A549 (cell line): ENCODE data around the gene TCF7L1. TPM values are rescaled to one million over a fixed set of nuclear protein-coding genes. Genes with fewer than 3 reads are reported as not detected.

Experiments used
- ATAC-seq, 2 experiments: fragments of 200-7000 bp in 1 of 2; fragments of >200 bp in 1 of 2; cut with Nextera tagmentation in 1 of 2; cut with Tn5 transposase in 1 of 2; 3 replicates each; pipeline versions ENCODE4 v1.8.0 to v1.9.1; 2018 to 2020; ENCODE audit warnings: mild to moderate bottlenecking in 1 of 2, moderate library complexity in 1 of 2
- CTCF ChIA-PET: fragments of 300-600 bp; sonication (Branson Sonifier 250); formaldehyde crosslinking; extraction: SDS; loops from one replicate; lab custom pipeline; 2021; ENCODE audit warnings: antibody characterized with exemption, inconsistent platforms; lab: Yijun Ruan, JAX
- POLR2A ChIA-PET: fragments of 350-600 bp; formaldehyde crosslinking; extraction: SDS; loops from one replicate; lab custom pipeline; 2021; ENCODE audit warnings: antibody characterized with exemption, inconsistent platforms; lab: Yijun Ruan, JAX
- DNase-seq, 2 experiments: peaks; one replicate each; pipeline versions ENCODE4 v3.0.0 to v3.0.0-alpha.2; 2011 to 2016; ENCODE audit warnings: low read depth in 1 of 2, low spot score in 1 of 2
- FAIRE-seq: peaks from 2 replicates; lab custom pipeline; 2011; peaks lifted over from hg19 to GRCh38; lab: Jason Lieb, UNC
- H3K27ac ChIP-seq, 2 experiments: fragments of >200 bp; sonication (Bioruptor Twin); formaldehyde crosslinking; 3 replicates each; pipeline ENCODE4 v1.5.1; 2016 to 2017
- H3K4me1 ChIP-seq: fragments of >200 bp; sonication (Bioruptor Twin); formaldehyde crosslinking; 3 replicates; pipeline ENCODE4 v1.6.1; 2016
- H3K4me2 ChIP-seq: fragments of >200 bp; sonication (Bioruptor Twin); formaldehyde crosslinking; 3 replicates; pipeline ENCODE4 v1.6.1; 2016
- H3K4me3 ChIP-seq: fragments of >200 bp; sonication (Bioruptor Twin); formaldehyde crosslinking; 3 replicates; pipeline ENCODE4 v1.5.1; 2016
- H3K9me3 ChIP-seq: fragments of >200 bp; sonication (Bioruptor Twin); formaldehyde crosslinking; 3 replicates; pipeline ENCODE4 v1.6.1; 2016
- BHLHE40 ChIP-seq: IDR thresholded peaks from 2 replicates; pipeline ENCODE4 v1.6.1; 2012; ENCODE audit warnings: low read depth, low read length, inconsistent platforms
- EP300 ChIP-seq, 2 experiments: fragments of >200 bp; sonication (Bioruptor Twin); formaldehyde crosslinking; IDR thresholded peaks; 2 replicates in 1 of 2; 3 replicates in 1 of 2; pipeline ENCODE4 v1.6.1; 2016 to 2017
- HEYL ChIP-seq: fragments of 250-450 bp; sonication (Bioruptor Pico); IDR thresholded peaks from 2 replicates; pipeline ENCODE4 v1.8.0; 2021; ENCODE audit warnings: mild to moderate bottlenecking, moderate library complexity
- JUN ChIP-seq, 2 experiments: fragments of >200 bp; sonication (Bioruptor Twin); formaldehyde crosslinking; IDR thresholded peaks; 2 replicates in 1 of 2; 3 replicates in 1 of 2; pipeline ENCODE4 v1.6.1; 2016 to 2017
- MAFK ChIP-seq: fragments of 450-650 bp; IDR thresholded peaks from 2 replicates; pipeline ENCODE4 v1.6.1; 2014; ENCODE audit not compliant: partially characterized antibody
- NPAS2 ChIP-seq: fragments of 250-450 bp; sonication (Bioruptor Pico); IDR thresholded peaks from 2 replicates; pipeline ENCODE4 v1.8.0; 2022; ENCODE audit warnings: mild to moderate bottlenecking, moderate library complexity, borderline replicate concordance
- RNF2 ChIP-seq: fragments of 200-600 bp; sonication (generic); IDR thresholded peaks from 2 replicates; pipeline ENCODE4 v1.6.1; 2016; ENCODE audit warnings: low read depth, mild to moderate bottlenecking, antibody characterized with exemption, moderate library complexity, borderline replicate concordance
- SREBF2 ChIP-seq: fragments of 450-650 bp; IDR thresholded peaks from 2 replicates; pipeline ENCODE4 v1.6.1; 2014; ENCODE audit warnings: mild to moderate bottlenecking, moderate library complexity
- ZC3H11A ChIP-seq: fragments of 450-650 bp; IDR thresholded peaks from 2 replicates; pipeline ENCODE4 v1.6.1; 2014; ENCODE audit warnings: antibody characterized with exemption, mild to moderate bottlenecking
- ZFP36 ChIP-seq: fragments of 450-650 bp; IDR thresholded peaks from 2 replicates; pipeline ENCODE4 v1.6.1; 2014; ENCODE audit warnings: borderline replicate concordance; ENCODE audit not compliant: partially characterized antibody
- ZNF302 ChIP-seq: fragments of 250-450 bp; sonication (Bioruptor Pico); IDR thresholded peaks from 2 replicates; pipeline ENCODE4 v1.9.0; 2021; ENCODE audit warnings: inconsistent platforms, mild to moderate bottlenecking, moderate library complexity
- ZSCAN20 ChIP-seq: fragments of 250-450 bp; sonication (Bioruptor Pico); IDR thresholded peaks from 2 replicates; pipeline ENCODE4 v1.8.0; 2022; ENCODE audit warnings: mild to moderate bottlenecking, moderate library complexity
- WGBS: methylation state at CpG from one replicate; pipeline ENCODE4 v1.1.6; 2017; ENCODE audit errors: missing lambda C conversion rate; 5-methylcytosine and 5-hydroxymethylcytosine counted together
- polyA plus RNA-seq, 4 experiments: library from polyadenylated mRNA; depleted of rRNA in 3 of 4; stranded (reverse); fragments of >200 nt; fragmentation: RNase III in 1 of 4; extraction: RNeasy Plus Mini Kit Qiagen cat#74134 plus additional on column Dnase treatment in 1 of 4; gene quantifications; 2 replicates in 3 of 4; 3 replicates in 1 of 4; pipeline ENCODE4 v1.2.3, GENCODE V29; 2011 to 2017
- TF ChIP-seq, protein P1 (sequence below): fragments of 450-650 bp; IDR thresholded peaks from 2 replicates; pipeline ENCODE4 v1.6.1; 2014; ENCODE audit warnings: antibody characterized with exemption
- TF ChIP-seq, protein P2 (sequence below): IDR thresholded peaks from 2 replicates; pipeline ENCODE4 v1.6.1; 2012
- TF ChIP-seq, protein P3 (sequence below): fragments of >200 bp; sonication (Bioruptor Twin); formaldehyde crosslinking; IDR thresholded peaks from 3 replicates; pipeline ENCODE4 v1.6.1; 2016
- TF ChIP-seq, protein P4 (sequence below): fragments of 200-600 bp; sonication (generic); IDR thresholded peaks from 2 replicates; pipeline ENCODE4 v1.6.1; 2016; ENCODE audit warnings: antibody characterized with exemption, mild to moderate bottlenecking, moderate library complexity
- TF ChIP-seq, protein P5 (sequence below): fragments of >200 bp; sonication (Bioruptor Twin); formaldehyde crosslinking; IDR thresholded peaks from 3 replicates; pipeline ENCODE4 v1.5.1; 2016
- TF ChIP-seq, protein P6 (sequence below): fragments of 150-350 bp; IDR thresholded peaks from 2 replicates; pipeline ENCODE4 v1.6.1; 2014; ENCODE audit warnings: low read depth, mild to moderate bottlenecking, low read length

TCF7L1 gene
- polyA plus RNA-seq, 2 of the 4 experiments (the other 2 are of a cell fraction): 0.68 to 4.4 TPM

DNA sequence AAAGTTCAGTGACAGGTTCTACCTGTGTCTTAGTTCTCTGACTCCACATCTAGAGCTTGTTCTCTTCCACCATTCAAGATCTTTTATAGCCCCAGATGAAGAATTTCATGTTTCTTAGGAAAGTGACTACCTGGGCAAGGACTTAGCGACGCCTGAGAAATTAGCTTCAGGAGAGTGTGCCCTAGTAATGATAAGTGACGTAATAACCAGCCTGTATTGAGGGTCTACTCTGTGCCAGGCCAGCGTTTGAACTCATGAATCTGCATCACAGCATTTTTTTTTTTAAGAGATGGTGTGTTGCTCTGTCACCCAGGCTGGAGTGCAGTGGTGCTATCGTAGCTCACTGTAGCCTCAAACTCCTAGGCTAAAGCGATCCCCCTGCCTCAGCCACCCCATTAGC lies 51.8 kb downstream of the TCF7L1 start:
- CTCF ChIA-PET: interaction anchor here (1.0 to 2.3 kb wide), 5 partner anchors 9 to 119 kb away, joined by 3 to 9 read pairs (median 5); no protein-coding TSS in a partner anchor
- no peak for ATAC-seq
- Histone ChIP-seq H3K27ac (no peak overlapping the region), H3K4me1 (peaks cover 10% of the 10 kb centered on the region; the same call in 2 of the 3 replicates), H3K4me3 (no peak overlapping the region), H3K9me3 (no peaks in the 10 kb centered on the region), H3K4me2 (no peak overlapping the region)
- no peak for DNase-seq
- POLR2A ChIA-PET: no interaction called here
- WGBS: 91% methylated on average over 6 of the region's 6 CpGs
- FAIRE-seq: no peak
- TF ChIP-seq BHLHE40 (no peak), JUN (IDR thresholded peaks at IDR 0.05) (no peak), SREBF2 (no peak), RNF2 (no peak), ZC3H11A (no peak), MAFK (no peak), ZSCAN20 (CRISPR knock-in tag) (no peak), EP300 (IDR thresholded peaks at IDR 0.05) (no peak), NPAS2 (CRISPR knock-in tag) (no peak), HEYL (CRISPR knock-in tag) (no peak), ZNF302 (CRISPR knock-in tag) (no peak), ZFP36 (no peak)
- TF ChIP-seq, protein P1, sequence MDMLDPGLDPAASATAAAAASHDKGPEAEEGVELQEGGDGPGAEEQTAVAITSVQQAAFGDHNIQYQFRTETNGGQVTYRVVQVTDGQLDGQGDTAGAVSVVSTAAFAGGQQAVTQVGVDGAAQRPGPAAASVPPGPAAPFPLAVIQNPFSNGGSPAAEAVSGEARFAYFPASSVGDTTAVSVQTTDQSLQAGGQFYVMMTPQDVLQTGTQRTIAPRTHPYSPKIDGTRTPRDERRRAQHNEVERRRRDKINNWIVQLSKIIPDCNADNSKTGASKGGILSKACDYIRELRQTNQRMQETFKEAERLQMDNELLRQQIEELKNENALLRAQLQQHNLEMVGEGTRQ: no peak
- TF ChIP-seq, protein P2, sequence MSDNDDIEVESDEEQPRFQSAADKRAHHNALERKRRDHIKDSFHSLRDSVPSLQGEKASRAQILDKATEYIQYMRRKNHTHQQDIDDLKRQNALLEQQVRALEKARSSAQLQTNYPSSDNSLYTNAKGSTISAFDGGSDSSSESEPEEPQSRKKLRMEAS: no peak
- TF ChIP-seq, protein P3, sequence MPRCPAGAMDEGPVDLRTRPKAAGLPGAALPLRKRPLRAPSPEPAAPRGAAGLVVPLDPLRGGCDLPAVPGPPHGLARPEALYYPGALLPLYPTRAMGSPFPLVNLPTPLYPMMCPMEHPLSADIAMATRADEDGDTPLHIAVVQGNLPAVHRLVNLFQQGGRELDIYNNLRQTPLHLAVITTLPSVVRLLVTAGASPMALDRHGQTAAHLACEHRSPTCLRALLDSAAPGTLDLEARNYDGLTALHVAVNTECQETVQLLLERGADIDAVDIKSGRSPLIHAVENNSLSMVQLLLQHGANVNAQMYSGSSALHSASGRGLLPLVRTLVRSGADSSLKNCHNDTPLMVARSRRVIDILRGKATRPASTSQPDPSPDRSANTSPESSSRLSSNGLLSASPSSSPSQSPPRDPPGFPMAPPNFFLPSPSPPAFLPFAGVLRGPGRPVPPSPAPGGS: no peak
- TF ChIP-seq, protein P4, sequence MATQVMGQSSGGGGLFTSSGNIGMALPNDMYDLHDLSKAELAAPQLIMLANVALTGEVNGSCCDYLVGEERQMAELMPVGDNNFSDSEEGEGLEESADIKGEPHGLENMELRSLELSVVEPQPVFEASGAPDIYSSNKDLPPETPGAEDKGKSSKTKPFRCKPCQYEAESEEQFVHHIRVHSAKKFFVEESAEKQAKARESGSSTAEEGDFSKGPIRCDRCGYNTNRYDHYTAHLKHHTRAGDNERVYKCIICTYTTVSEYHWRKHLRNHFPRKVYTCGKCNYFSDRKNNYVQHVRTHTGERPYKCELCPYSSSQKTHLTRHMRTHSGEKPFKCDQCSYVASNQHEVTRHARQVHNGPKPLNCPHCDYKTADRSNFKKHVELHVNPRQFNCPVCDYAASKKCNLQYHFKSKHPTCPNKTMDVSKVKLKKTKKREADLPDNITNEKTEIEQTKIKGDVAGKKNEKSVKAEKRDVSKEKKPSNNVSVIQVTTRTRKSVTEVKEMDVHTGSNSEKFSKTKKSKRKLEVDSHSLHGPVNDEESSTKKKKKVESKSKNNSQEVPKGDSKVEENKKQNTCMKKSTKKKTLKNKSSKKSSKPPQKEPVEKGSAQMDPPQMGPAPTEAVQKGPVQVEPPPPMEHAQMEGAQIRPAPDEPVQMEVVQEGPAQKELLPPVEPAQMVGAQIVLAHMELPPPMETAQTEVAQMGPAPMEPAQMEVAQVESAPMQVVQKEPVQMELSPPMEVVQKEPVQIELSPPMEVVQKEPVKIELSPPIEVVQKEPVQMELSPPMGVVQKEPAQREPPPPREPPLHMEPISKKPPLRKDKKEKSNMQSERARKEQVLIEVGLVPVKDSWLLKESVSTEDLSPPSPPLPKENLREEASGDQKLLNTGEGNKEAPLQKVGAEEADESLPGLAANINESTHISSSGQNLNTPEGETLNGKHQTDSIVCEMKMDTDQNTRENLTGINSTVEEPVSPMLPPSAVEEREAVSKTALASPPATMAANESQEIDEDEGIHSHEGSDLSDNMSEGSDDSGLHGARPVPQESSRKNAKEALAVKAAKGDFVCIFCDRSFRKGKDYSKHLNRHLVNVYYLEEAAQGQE: no peak
- TF ChIP-seq, protein P5, sequence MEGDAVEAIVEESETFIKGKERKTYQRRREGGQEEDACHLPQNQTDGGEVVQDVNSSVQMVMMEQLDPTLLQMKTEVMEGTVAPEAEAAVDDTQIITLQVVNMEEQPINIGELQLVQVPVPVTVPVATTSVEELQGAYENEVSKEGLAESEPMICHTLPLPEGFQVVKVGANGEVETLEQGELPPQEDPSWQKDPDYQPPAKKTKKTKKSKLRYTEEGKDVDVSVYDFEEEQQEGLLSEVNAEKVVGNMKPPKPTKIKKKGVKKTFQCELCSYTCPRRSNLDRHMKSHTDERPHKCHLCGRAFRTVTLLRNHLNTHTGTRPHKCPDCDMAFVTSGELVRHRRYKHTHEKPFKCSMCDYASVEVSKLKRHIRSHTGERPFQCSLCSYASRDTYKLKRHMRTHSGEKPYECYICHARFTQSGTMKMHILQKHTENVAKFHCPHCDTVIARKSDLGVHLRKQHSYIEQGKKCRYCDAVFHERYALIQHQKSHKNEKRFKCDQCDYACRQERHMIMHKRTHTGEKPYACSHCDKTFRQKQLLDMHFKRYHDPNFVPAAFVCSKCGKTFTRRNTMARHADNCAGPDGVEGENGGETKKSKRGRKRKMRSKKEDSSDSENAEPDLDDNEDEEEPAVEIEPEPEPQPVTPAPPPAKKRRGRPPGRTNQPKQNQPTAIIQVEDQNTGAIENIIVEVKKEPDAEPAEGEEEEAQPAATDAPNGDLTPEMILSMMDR: no peak
- TF ChIP-seq, protein P6, sequence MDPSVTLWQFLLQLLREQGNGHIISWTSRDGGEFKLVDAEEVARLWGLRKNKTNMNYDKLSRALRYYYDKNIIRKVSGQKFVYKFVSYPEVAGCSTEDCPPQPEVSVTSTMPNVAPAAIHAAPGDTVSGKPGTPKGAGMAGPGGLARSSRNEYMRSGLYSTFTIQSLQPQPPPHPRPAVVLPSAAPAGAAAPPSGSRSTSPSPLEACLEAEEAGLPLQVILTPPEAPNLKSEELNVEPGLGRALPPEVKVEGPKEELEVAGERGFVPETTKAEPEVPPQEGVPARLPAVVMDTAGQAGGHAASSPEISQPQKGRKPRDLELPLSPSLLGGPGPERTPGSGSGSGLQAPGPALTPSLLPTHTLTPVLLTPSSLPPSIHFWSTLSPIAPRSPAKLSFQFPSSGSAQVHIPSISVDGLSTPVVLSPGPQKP: no peak
